C4-2B (cell line): Measurements from ENCODE around the gene EFCAB5.

Source experiments
- ZFX ChIP-seq: fragments of 450-650 bp; IDR thresholded peaks from 2 replicates; pipeline ENCODE4 v1.6.1; 2017
- TF ChIP-seq, protein P1 (sequence below): fragments of 450-650 bp; conservative IDR thresholded peaks from 2 replicates; pipeline ENCODE4 v1.5.1; 2017; ENCODE audit warnings: mild to moderate bottlenecking

DNA sequence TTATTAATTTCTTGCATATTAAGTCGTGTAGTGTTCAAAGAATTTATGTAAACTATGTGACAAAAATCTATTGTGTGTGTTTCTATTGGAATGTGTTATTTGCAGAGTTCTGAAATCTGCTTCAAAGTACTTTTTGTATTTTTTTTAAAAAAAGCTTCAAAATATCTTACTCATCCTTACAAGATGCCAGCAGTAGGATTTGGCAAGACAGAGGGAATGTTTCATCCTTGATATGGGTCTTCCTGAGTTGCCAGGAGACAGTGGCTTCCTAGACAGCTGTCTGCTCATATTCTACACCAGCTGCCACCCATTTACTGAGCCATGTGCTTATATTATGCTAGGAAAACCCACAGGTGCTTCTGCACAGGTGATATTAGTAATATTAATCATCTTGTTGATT is 36.4 kb downstream of the EFCAB5 start:
- TF ChIP-seq, protein P1, sequence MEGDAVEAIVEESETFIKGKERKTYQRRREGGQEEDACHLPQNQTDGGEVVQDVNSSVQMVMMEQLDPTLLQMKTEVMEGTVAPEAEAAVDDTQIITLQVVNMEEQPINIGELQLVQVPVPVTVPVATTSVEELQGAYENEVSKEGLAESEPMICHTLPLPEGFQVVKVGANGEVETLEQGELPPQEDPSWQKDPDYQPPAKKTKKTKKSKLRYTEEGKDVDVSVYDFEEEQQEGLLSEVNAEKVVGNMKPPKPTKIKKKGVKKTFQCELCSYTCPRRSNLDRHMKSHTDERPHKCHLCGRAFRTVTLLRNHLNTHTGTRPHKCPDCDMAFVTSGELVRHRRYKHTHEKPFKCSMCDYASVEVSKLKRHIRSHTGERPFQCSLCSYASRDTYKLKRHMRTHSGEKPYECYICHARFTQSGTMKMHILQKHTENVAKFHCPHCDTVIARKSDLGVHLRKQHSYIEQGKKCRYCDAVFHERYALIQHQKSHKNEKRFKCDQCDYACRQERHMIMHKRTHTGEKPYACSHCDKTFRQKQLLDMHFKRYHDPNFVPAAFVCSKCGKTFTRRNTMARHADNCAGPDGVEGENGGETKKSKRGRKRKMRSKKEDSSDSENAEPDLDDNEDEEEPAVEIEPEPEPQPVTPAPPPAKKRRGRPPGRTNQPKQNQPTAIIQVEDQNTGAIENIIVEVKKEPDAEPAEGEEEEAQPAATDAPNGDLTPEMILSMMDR = no peak
- TF ChIP-seq ZFX = no peak
